NCI-H1694 treated with DMSO at 0.1 percent for 48 hours (cell line): Measurements from ENCODE around the gene ALDOB.

Experiments
- DNase-seq: peaks from one replicate; lab custom pipeline; 2025; lab: John Stamatoyannopoulos, UW

Gene ALDOB

GRCh38 chr9:101383361-101383760, 52.2 kb downstream of the ALDOB start:
- DNase-seq: no peak

- no peak for DNase-seq
Observed at GRCh38 chr9:101381833-101382342, 53.7 kb downstream of the ALDOB start.

- no peak for DNase-seq
Observed at GRCh38 chr9:101381118-101381517, 54.5 kb downstream of the ALDOB start.

GRCh38 chr9:101380295-101380694, 55.3 kb downstream of the ALDOB start:
- no peak for DNase-seq

- DNase-seq: no peak
Observed at GRCh38 chr9:101376111-101376848, 59.3 kb downstream of the ALDOB start.

- DNase-seq: no peak
Observed at GRCh38 chr9:101375546-101375945, 60.0 kb downstream of the ALDOB start.

- no peak for DNase-seq
Observed at GRCh38 chr9:101372327-101373118, 63.1 kb downstream of the ALDOB start.

- no peak for DNase-seq
Observed at GRCh38 chr9:101371813-101372212, 63.8 kb downstream of the ALDOB start.
